H9 (cell line): ENCODE results near the gene SYTL1. TPM values are rescaled to one million over a fixed set of nuclear protein-coding genes. Genes with fewer than 3 reads are reported as not detected.

Experiments used
- DNase-seq: peaks from one replicate; pipeline ENCODE4 v3.0.0-alpha.2; 2017
- H2AFZ ChIP-seq: one replicate; pipeline ENCODE4 v1.6.1; 2013; ENCODE audit warnings: mild to moderate bottlenecking, low read length, control low read depth, moderate library complexity
- H2AK5ac ChIP-seq: 2 replicates; pipeline ENCODE4 v1.6.1; 2013; ENCODE audit warnings: low read length, control low read depth, mixed read lengths; ENCODE audit not compliant: insufficient read length
- H2BK120ac ChIP-seq: one replicate; pipeline ENCODE4 v1.6.1; 2013; ENCODE audit warnings: low read depth, mild to moderate bottlenecking, low read length, control low read depth, inconsistent platforms; ENCODE audit not compliant: poor library complexity, severe bottlenecking
- H2BK12ac ChIP-seq: 2 replicates; pipeline ENCODE4 v1.6.1; 2013; ENCODE audit warnings: low read length, control low read depth, mixed read lengths, low read depth; ENCODE audit not compliant: insufficient read length
- H2BK15ac ChIP-seq: 2 replicates; pipeline ENCODE4 v1.6.1; 2013; ENCODE audit warnings: low read depth, low read length, control low read depth
- H2BK20ac ChIP-seq: one replicate; pipeline ENCODE4 v1.6.1; 2013; ENCODE audit warnings: low read depth, mild to moderate bottlenecking, low read length, control low read depth, inconsistent platforms; ENCODE audit not compliant: poor library complexity, severe bottlenecking
- H2BK5ac ChIP-seq: 2 replicates; pipeline ENCODE4 v1.6.1; 2013; ENCODE audit warnings: low read length, control low read depth, mixed read lengths; ENCODE audit not compliant: insufficient read length
- H3K14ac ChIP-seq: 2 replicates; pipeline ENCODE4 v1.6.1; 2013; ENCODE audit warnings: low read length, control low read depth; ENCODE audit not compliant: insufficient read depth
- H3K18ac ChIP-seq: 2 replicates; pipeline ENCODE4 v1.6.1; 2013; ENCODE audit warnings: low read depth, mild to moderate bottlenecking, mixed read lengths, low read length, control low read depth; ENCODE audit not compliant: insufficient read length
- H3K23ac ChIP-seq: 2 replicates; pipeline ENCODE4 v1.6.1; 2013; ENCODE audit warnings: low read length, control low read depth, mixed read lengths, low read depth; ENCODE audit not compliant: insufficient read length
- H3K23me2 ChIP-seq: 2 replicates; pipeline ENCODE4 v1.6.1; 2013; ENCODE audit warnings: low read depth, mild to moderate bottlenecking, mixed read lengths, low read length, control low read depth; ENCODE audit not compliant: insufficient read length, poor library complexity, severe bottlenecking
- H3K27ac ChIP-seq: 2 replicates; pipeline ENCODE4 v1.5.1; 2013; ENCODE audit warnings: low read length, control low read depth, mixed read lengths, low read depth; ENCODE audit not compliant: insufficient read length
- H3K27me3 ChIP-seq: 2 replicates; pipeline ENCODE4 v1.6.1; 2013; ENCODE audit warnings: low read length, control low read depth, inconsistent platforms; ENCODE audit not compliant: insufficient read depth
- H3K4ac ChIP-seq: 2 replicates; pipeline ENCODE4 v1.6.1; 2013; ENCODE audit warnings: low read depth, mild to moderate bottlenecking, control low read depth, inconsistent platforms, low read length, moderate library complexity
- H3K4me1 ChIP-seq: 2 replicates; pipeline ENCODE4 v1.6.1; 2013; ENCODE audit warnings: low read length, control low read depth, inconsistent platforms; ENCODE audit not compliant: insufficient read depth
- H3K4me2 ChIP-seq: 2 replicates; pipeline ENCODE4 v1.6.1; 2013; ENCODE audit warnings: low read length, control low read depth, mixed read lengths; ENCODE audit not compliant: insufficient read length, insufficient read depth
- H3K56ac ChIP-seq: 2 replicates; pipeline ENCODE4 v1.6.1; 2013; ENCODE audit warnings: low read depth, mild to moderate bottlenecking, mixed read lengths, low read length, control low read depth; ENCODE audit not compliant: insufficient read length
- H3K79me1 ChIP-seq: 2 replicates; pipeline ENCODE4 v1.6.1; 2013; ENCODE audit warnings: low read depth, mild to moderate bottlenecking, moderate library complexity, low read length, control low read depth, inconsistent platforms; ENCODE audit not compliant: insufficient read depth, poor library complexity, severe bottlenecking
- H3K79me2 ChIP-seq: 2 replicates; pipeline ENCODE4 v1.6.1; 2013; ENCODE audit warnings: low read length, control low read depth, inconsistent platforms; ENCODE audit not compliant: insufficient read depth
- H3K9ac ChIP-seq: 2 replicates; pipeline ENCODE4 v1.6.1; 2013; ENCODE audit warnings: low read length, control low read depth, mixed read lengths; ENCODE audit not compliant: insufficient read length; ENCODE audit errors: extremely low read depth
- H3K9me3 ChIP-seq: one replicate; pipeline ENCODE4 v1.6.1; 2013; ENCODE audit warnings: low read depth, low read length, inconsistent platforms; ENCODE audit not compliant: control insufficient read depth
- H3T11ph ChIP-seq: one replicate; pipeline ENCODE4 v1.6.1; 2013; ENCODE audit warnings: mild to moderate bottlenecking, low read length, control low read depth, inconsistent platforms
- H4K20me1 ChIP-seq: one replicate; pipeline ENCODE4 v1.6.1; 2013; ENCODE audit not compliant: control insufficient read depth, insufficient read length, insufficient read depth
- H4K5ac ChIP-seq: 2 replicates; pipeline ENCODE4 v1.6.1; 2013; ENCODE audit warnings: low read depth, mild to moderate bottlenecking, mixed read lengths, low read length, control low read depth; ENCODE audit not compliant: insufficient read length
- H4K8ac ChIP-seq: replicated peaks from 2 replicates; pipeline ENCODE4 v1.6.1; 2013; ENCODE audit warnings: low read length, control low read depth, mixed read lengths, low read depth; ENCODE audit not compliant: insufficient read length
- H4K91ac ChIP-seq: 2 replicates; pipeline ENCODE4 v1.6.1; 2013; ENCODE audit warnings: low read depth, mild to moderate bottlenecking, moderate library complexity, mixed read lengths, low read length, control low read depth; ENCODE audit not compliant: insufficient read length
- H3K27ac Mint-ChIP-seq, 3 experiments: 2 replicates in 2 of 3; 3 replicates in 1 of 3; pipeline ENCODE4 v1.8.0; 2020 to 2021; ENCODE audit warnings: mixed read lengths in 3 of 3, mild to moderate bottlenecking in 1 of 3, moderate library complexity in 1 of 3
- H3K27me3 Mint-ChIP-seq: 2 replicates; pipeline ENCODE4 v1.8.0; 2021; ENCODE audit warnings: low read depth, mild to moderate bottlenecking, moderate library complexity, mixed read lengths
- H3K36me3 Mint-ChIP-seq, 3 experiments: 2 replicates in 2 of 3; 3 replicates in 1 of 3; pipeline ENCODE4 v1.8.0; 2020 to 2021; ENCODE audit warnings: low read depth in 3 of 3, mixed read lengths in 3 of 3; ENCODE audit not compliant: insufficient read depth in 1 of 3
- H3K4me1 Mint-ChIP-seq, 2 experiments: 2 replicates each; pipeline ENCODE4 v1.8.0; 2020; ENCODE audit warnings: mixed read lengths in 2 of 2
- H3K4me3 Mint-ChIP-seq, 2 experiments: 2 replicates in 1 of 2; 3 replicates in 1 of 2; pipeline ENCODE4 v1.8.0; 2020 to 2021; ENCODE audit warnings: mild to moderate bottlenecking in 2 of 2, mixed read lengths in 2 of 2, moderate library complexity in 1 of 2
- H3K9me3 Mint-ChIP-seq, 2 experiments: 2 replicates in 1 of 2; 3 replicates in 1 of 2; pipeline ENCODE4 v1.8.0; 2020; ENCODE audit warnings: mild to moderate bottlenecking in 2 of 2, mixed read lengths in 2 of 2, moderate library complexity in 1 of 2
- CTCF ChIP-seq: fragments of 200-600 bp; sonication (generic); conservative IDR thresholded peaks from 3 replicates; pipeline ENCODE4 v1.8.0; 2021; ENCODE audit warnings: antibody characterized with exemption, mild to moderate bottlenecking
- WGBS: extraction: QIAGEN DNeasy Blood & Tissue Kit; methylation state at CpG from one replicate; pipeline ENCODE4 v1.1.7; 2013; ENCODE audit warnings: missing lambda C conversion rate, low lambda C conversion rate, mixed read lengths; ENCODE audit not compliant: insufficient read length; ENCODE audit errors: extremely low coverage; 5-methylcytosine and 5-hydroxymethylcytosine counted together
- total RNA-seq: library from RNA; stranded (reverse); gene quantifications from 2 replicates; pipeline ENCODE4 v1.2.1, GENCODE V29; 2021

The SYTL1 gene
- total RNA-seq, 1 experiment from 2014 or later = 12.0 TPM

GRCh38 chr1:27361044-27361402 lies 19.2 kb downstream of the SYTL1 start:
- Histone ChIP-seq H3K9ac (no peak overlapping the region), H3K27ac (no peak overlapping the region), H2BK20ac (no peak overlapping the region), H3K27me3 (peaks cover 19% of the 10 kb centered on the region; the same call in 1 of the 2 replicates), H2AFZ (no peak overlapping the region), H2BK15ac (no peak overlapping the region), H4K8ac (no peak overlapping the region), H3K4ac (no peak overlapping the region), H3K18ac (no peak overlapping the region), H3K23ac (no peak overlapping the region), H3K79me1 (no peaks in the 10 kb centered on the region), H2BK120ac (no peak overlapping the region), H4K91ac (no peak overlapping the region), H2AK5ac (no peak overlapping the region), H3K56ac (no peak overlapping the region), H3T11ph (no peak overlapping the region), H3K9me3 (no peaks in the 10 kb centered on the region), H3K79me2 (no peaks in the 10 kb centered on the region), H3K23me2 (peaks cover 13% of the 10 kb centered on the region), H4K5ac (no peak overlapping the region), H2BK12ac (no peak overlapping the region), H3K14ac (no peak overlapping the region), H3K4me1 (peaks cover 3% of the 10 kb centered on the region; the same call in 1 of the 2 replicates), H4K20me1 (peaks cover 6% of the 10 kb centered on the region), H2BK5ac (no peak overlapping the region), H3K4me2 (peak overlapping the region; percentile 84)
- no peak for DNase-seq
- peaks cover 0 to 5% (median 3%) of the 10 kb centered on the region in 3 experiments; a peak in 4 of 7 replicates for H3K36me3 Mint-ChIP-seq
- TF ChIP-seq CTCF = no peak
- peaks cover 22 to 38% of the 10 kb centered on the region in 2 experiments for H3K4me1 Mint-ChIP-seq
- H3K27me3 Mint-ChIP-seq = peaks cover 64% of the 10 kb centered on the region
- WGBS = no CpG with 5 or more reads among the region's 21 CpGs
- no peaks in the 10 kb centered on the region; a peak in 1 of 5 replicates for H3K9me3 Mint-ChIP-seq
- peak overlapping the region; percentile 70 to 81 for H3K4me3 Mint-ChIP-seq
- H3K27ac Mint-ChIP-seq = no peak overlapping the region
